ENCODE measurements around the gene ZNF423.

Gene ZNF423

DNA sequence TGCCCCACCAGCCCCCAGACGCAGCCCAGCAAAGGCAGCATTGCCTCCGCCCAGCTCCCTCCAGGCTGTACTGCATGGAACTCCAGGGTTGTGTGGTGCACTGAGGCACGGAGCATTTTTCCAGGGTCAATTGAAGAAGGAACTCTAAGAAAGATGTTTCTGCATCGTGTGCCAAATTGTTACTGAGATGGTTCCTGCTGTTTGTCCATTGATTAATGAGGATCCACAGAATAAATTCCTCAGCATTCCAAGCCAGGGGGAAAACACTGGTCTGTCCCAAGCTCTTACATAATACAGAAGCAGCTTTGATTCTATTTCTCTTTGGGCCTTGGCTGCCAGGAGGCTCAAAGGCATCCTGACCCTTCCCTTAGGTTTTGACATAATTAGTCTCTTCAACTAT, 80.9 kb downstream of the ZNF423 start:
- no peak for DNase-seq (ENCODE audit: extremely low read depth, low read depth)
- TF ChIP-seq, protein P1, sequence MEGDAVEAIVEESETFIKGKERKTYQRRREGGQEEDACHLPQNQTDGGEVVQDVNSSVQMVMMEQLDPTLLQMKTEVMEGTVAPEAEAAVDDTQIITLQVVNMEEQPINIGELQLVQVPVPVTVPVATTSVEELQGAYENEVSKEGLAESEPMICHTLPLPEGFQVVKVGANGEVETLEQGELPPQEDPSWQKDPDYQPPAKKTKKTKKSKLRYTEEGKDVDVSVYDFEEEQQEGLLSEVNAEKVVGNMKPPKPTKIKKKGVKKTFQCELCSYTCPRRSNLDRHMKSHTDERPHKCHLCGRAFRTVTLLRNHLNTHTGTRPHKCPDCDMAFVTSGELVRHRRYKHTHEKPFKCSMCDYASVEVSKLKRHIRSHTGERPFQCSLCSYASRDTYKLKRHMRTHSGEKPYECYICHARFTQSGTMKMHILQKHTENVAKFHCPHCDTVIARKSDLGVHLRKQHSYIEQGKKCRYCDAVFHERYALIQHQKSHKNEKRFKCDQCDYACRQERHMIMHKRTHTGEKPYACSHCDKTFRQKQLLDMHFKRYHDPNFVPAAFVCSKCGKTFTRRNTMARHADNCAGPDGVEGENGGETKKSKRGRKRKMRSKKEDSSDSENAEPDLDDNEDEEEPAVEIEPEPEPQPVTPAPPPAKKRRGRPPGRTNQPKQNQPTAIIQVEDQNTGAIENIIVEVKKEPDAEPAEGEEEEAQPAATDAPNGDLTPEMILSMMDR (IDR thresholded peaks at IDR 0.05; ENCODE audit: low read depth, low read length) = no peak

DNA sequence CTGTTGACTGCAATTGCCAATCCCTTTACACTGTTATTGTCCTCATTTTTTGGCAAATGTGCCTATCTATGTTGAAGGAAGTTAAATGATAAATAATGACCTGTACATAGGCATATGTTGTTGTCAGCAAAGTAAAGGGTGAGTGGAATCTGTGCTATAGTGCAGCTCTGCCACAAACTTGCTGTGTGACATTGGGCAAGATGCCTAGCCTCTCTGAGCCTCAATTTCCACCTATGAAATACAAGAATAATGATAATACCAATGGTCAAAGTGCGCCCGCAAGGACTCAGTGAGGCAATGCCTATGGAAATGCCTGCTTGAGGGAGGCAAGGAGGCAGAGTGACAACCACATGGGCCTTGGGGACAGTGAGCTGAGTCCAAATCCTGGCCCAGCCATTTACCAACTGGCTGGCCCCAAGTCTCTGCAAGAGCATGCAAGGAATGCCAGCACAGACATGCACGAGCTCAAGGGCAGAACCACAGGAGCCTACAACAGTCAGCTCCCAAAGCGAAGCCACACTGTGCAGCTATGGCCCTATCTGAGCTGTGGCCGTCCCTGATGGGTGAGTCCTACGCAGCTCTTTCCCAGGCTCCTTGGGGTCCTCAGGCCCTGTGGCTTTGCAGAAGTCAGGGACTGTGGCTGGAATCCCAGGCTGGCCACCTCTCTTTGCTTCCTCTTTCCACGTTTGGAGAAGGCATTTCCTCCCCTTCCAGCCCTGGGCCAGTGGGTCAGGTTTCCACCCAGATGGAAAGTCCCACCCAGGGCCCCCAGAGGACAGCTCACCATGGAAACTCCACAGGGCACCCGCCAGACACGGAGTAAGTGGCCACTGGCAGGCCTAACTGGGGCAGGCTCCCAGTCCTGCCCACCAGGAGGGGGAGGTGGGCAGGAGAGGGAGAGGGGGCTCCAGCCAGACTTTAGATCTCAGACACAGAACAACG, 82.1 kb downstream of the ZNF423 start:
- TF ChIP-seq, protein P1 (IDR thresholded peaks at IDR 0.05; ENCODE audit: low read depth, low read length) = no peak
- DNase-seq (ENCODE audit: extremely low read depth, low read depth) = no peak

DNA sequence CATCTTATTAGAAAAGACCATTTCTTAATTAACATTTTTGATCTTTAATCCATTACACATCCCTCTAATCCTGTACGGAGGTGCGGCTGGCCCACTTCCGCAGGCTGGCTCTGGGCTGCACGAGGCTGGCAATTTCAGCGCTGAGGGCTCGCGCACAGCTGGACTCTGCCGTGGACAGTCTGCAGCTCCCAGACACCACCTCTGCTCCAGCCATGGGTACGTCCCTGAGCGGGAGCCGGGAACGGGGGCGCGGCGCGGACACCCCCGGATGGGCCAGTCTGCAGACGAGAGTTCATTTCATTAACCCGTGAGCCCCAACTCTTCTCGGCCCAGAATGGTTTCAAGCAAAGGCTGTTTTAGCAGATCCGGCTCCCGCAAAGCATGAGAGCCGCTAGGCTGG, 87.9 kb downstream of the ZNF423 start:
- TF ChIP-seq, protein P1 (IDR thresholded peaks at IDR 0.05; ENCODE audit: low read depth, low read length) = no peak
- DNase-seq (ENCODE audit: extremely low read depth, low read depth) = no peak

DNA sequence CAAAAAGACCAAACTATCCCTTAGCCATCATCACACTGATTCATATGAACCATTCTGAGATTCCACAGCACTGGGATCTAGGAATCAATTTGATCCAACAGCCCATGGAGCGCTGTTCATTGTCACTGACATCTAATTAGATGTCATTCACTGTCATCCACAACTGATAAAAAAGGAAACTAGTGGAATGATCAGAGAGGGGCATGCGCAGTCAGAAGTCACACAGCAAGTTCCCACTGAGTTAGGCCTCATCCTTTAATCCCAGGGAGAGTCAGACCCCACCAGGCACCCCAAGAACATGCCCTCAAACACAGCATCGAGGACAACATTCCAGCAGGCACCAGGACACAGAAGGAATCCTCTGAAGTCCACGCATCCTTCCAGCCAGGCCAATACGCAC, 88.5 kb downstream of the ZNF423 start:
- TF ChIP-seq, protein P1 (IDR thresholded peaks at IDR 0.05; ENCODE audit: low read depth, low read length) = no peak
- DNase-seq (ENCODE audit: extremely low read depth, low read depth) = no peak

DNA sequence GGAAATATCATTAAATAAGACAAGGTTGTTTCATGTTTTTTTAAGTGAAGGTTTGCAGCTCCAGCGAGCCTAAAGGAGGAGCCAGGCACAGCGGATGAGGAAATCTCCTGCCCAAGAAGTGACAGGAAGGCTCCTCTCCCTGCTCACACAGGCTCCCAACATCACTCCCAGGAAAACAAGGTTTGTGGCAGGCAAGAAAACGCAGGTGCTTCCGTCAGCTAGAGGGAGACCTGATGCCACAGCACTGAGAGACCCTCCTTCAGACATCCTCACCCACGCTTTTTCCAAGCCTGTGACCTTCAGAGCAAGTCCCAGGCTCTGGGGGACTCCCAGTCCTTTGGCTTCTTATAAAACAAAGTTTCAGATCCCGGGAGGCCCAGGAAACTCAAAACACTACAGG, 89.7 kb downstream of the ZNF423 start:
- no peak for DNase-seq (ENCODE audit: extremely low read depth, low read depth)
- TF ChIP-seq, protein P1 (IDR thresholded peaks at IDR 0.05; ENCODE audit: low read depth, low read length) = no peak

DNA sequence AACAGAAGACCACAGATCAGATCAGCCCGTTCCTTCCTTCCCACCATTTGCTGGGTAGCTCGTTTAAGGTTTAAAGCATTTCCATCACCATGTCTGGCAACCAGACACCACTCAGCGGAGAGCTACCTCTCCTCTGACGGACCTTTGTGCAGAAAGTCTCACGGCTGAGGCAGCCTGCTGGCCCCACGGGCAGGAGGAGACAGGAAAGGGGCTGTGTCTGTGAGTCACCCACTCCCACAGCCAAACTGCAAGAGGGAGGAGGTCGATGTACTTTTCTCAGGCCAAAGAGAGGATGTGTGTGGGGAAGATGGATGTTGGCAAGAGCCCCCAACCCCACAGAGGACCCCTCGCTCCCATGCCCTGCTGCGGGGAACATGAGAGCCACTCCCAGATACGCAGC, 92.1 kb downstream of the ZNF423 start:
- no peak for DNase-seq (ENCODE audit: extremely low read depth, low read depth)
- TF ChIP-seq, protein P1 (IDR thresholded peaks at IDR 0.05; ENCODE audit: low read depth, low read length) = no peak

DNA sequence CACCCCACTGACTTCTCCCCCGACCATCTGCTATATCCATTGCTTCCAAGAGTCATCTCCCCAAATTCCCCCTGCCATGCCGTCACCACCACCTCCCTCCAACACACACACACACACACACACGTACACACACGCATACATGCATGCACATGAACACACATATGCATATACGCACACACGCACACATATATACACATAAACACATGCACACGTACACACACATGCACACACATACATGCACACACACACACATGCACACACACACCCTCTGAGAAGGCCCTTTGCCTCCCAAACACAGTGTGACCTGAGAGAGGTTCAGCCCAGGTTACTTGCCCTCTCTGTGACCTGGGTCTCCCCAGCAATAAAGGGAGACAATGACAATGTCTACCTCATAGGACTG, 95.1 kb downstream of the ZNF423 start:
- DNase-seq (ENCODE audit: extremely low read depth, low read depth) = no peak
- TF ChIP-seq, protein P1 (IDR thresholded peaks at IDR 0.05; ENCODE audit: low read depth, low read length) = no peak

Data from AG09319 (cell line).